Endothelial cell of umbilical vein (primary cell): Measurements from ENCODE around the gene MED22.

Experiments
- CTCF ChIP-seq, 2 donors: IDR thresholded peaks; 1 replicate in 1 of 2; 2 replicates in 1 of 2; pipeline ENCODE4 v1.5.1; 2011; ENCODE audit warnings: low read length in 2 of 2, mild to moderate bottlenecking in 2 of 2, moderate library complexity in 2 of 2, control low read depth in 1 of 2, inconsistent platforms in 1 of 2, low read depth in 1 of 2; ENCODE audit not compliant: insufficient read depth in 1 of 2; ENCODE audit errors: extremely low read depth in 1 of 2
- EZH2 ChIP-seq: IDR thresholded peaks from 2 replicates; pipeline ENCODE4 v1.6.1; 2012; ENCODE audit warnings: borderline replicate concordance, low read depth, mild to moderate bottlenecking, moderate library complexity, low read length, inconsistent platforms; ENCODE audit not compliant: severe bottlenecking
- MAX ChIP-seq: IDR thresholded peaks from 2 replicates; pipeline ENCODE4 v1.6.1; 2011; ENCODE audit not compliant: insufficient read depth, insufficient read length
- MYC ChIP-seq: IDR thresholded peaks from one replicate; pipeline ENCODE4 v1.6.1; 2011; ENCODE audit warnings: mild to moderate bottlenecking, low read depth, low read length
- POLR2A ChIP-seq: IDR thresholded peaks from 2 replicates; pipeline ENCODE4 v1.6.1; 2012; ENCODE audit warnings: low read depth, mild to moderate bottlenecking, control low read depth, low read length

GRCh38 chr9:133345596-133345995, 2.3 kb downstream of the MED22 start:
- TF ChIP-seq CTCF (IDR thresholded peaks at IDR 0.05; ENCODE audit: extremely low read depth in 1 of 2, insufficient read depth in 1 of 2, low read depth in 1 of 2, low read length in 2 of 2) = no peak
- no peak for TF ChIP-seq POLR2A
- no peak for TF ChIP-seq MYC
- no peak for TF ChIP-seq EZH2
- no peak for TF ChIP-seq MAX
